KBM-7 (cell line): Measurements from ENCODE around the gene VSIG2.

ENCODE experiments used
- DNase-seq: peaks from one replicate; pipeline ENCODE4 v3.0.0-alpha.2; 2015
- in situ Hi-C: fragments of 300-500 bp; cut with MboI; formaldehyde crosslinking; loops from 2 replicates; pipeline ENCODE4 v1.14.3; 2020; ENCODE audit warnings: low sequenced_read_pairs, low pct_unique_long_range_greater_than_20kb, mixed read lengths

The VSIG2 gene

DNA sequence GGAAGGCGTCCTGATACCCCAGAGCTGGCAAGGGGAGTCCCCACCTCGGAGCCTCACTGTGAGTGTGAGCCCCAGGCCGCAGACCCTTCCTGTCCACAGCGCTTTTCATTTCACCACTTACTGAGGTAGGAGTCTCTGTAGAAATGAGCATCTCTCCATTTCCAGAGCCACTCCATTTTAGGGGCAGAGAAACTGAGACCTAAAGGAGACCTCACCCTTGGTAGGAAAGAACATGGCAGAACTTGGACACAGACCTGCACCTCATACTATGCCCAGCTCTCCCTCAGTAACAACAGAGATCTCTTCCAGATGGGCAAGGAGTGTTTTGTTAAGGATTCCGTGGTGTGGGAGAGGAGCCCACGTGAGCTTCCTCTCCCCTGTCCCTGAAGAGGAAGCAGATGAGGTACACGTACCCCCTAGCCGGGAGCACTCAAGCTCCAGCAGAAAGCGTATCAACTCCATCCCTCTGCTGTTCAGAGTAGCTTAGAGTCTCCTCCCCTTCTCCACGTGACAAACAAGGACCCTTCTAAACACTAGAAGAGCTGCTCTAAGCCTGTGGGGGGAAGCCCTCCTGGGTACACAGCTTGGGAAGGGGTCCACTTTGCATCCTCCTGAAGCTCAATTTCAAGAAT lies 532 bp upstream of the VSIG2 start:
- no peak for DNase-seq
- in situ Hi-C loops = no loop called here

DNA sequence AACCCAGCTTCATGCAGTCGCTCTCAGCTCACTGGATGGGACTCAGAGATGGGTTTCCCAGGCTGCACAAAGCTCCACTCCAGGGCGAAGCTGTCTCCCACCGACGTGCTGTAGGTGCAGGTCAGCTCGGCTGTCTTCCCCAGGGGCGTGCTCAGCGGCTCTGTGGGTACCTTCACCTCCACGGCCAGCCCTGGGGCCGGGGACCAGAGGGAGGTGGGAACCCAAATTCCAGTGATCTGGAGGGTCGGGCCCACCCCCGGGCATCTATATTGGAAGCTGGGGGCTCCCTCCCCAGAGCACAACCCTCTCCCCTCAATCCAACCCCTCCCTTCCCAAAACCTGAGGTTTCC lies 689 bp downstream of the VSIG2 start:
- no peak for DNase-seq
- in situ Hi-C loops = no loop called here

DNA sequence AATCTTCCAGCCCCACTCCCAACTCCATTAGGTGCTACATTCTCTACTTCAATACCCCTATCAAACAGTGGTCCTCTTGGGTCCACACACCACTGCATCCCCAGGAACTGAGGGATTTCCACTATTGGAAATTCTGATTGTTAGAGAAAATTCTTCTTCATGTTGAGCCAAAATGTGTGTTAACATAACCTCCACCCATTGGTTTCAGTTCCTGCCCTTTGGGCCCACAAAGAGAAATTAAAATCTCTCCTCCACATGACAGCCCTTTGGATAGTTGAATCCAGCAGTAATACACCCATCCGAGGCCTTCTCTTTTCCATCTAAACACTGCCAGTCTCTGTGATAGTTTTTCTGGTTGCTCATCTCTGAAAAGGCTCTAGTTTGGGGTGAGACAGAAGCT lies 2.1 kb downstream of the VSIG2 start:
- DNase-seq = no peak
- in situ Hi-C loops = no loop called here

DNA sequence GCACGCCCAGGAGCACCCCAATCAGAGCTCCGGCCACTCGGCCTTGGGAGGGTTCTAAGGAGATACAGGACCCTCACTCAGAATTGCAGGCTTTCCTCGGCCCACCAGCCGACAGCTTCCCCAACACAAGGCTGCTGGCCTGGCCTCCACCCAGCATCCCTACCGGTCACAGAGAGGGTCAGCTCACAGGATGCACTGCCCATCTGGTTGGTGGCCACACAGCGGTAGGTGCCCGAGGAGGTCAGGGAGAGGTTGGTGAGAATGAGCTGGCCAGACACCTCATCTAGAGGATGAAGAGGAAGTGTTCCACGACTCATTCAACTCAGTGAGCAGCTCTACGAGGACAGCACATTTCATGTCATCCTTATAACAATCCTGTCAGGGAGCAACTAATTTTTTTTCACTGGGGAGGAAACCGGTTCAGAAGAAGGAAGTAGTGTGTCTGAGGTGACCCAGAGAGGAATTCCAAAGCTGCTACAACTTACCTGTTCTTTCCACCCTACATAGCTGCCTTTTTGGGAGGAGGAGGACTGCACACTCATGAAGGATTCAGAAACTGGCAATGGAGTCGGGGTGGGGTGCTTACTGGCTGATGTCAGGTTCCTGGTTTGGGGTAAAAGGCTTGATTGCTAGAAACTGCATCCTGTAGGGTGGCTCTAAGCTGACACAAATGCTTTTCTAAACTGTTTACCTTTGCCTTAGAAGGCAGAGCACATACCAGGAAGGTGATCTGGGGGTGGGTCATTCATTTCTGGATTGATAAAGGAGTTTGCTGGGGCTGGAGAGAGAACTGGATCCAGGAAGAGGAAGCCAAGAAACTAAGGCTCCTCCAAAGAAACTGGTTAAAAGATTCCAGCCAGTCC lies 3.3 kb downstream of the VSIG2 start:
- no peak for DNase-seq
- in situ Hi-C loops = no loop called here

DNA sequence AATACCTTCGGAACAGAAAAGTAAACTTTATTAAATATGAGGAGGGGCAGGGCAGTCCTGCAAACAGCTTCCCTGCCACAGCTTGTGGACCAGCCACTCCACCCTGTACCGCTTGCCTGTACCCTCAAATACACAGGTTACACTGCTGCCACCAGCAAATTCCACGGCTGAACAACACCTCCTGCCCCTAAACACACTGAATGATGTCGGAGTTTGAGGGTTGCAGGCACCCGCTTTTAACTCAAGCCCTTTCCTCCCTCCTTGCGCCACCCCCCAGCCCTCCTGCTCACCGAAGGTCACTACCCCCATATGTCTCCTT lies 4.0 kb downstream of the VSIG2 start:
- in situ Hi-C loops = no loop called here
- no peak for DNase-seq

DNA sequence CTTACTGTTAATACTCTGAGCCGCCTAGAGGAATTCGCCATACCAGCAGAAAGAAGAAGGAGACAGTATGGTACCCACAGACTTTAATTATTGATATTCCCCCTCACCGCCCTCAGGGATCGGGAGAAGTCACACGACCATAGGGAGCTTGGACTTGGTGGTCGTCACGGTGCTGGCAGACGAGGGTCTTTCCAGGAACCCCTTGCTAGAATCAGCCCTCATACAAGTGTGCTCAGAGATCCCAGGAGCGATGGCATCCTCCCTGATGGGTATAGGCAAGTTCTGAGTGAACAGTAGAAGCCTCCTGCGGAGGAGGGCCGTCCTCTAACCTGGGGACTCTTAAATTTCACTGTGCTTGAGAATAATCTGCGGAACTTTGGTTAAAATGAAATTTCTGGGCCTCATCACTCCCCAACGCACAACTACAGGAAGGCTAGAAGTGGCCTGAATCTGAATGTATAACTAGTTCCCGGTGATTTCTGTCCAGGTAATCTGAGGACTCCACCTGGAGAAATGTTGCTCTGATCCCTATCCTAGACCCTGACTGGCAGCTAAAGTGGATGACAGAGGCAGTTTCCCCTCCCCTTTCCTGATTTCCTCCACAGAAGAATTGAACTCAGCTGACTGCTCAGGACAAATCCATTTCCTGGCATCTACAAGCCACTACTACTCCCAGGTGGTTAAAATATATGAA lies 4.5 kb downstream of the VSIG2 start:
- no peak for DNase-seq
- in situ Hi-C loops = no loop called here

DNA sequence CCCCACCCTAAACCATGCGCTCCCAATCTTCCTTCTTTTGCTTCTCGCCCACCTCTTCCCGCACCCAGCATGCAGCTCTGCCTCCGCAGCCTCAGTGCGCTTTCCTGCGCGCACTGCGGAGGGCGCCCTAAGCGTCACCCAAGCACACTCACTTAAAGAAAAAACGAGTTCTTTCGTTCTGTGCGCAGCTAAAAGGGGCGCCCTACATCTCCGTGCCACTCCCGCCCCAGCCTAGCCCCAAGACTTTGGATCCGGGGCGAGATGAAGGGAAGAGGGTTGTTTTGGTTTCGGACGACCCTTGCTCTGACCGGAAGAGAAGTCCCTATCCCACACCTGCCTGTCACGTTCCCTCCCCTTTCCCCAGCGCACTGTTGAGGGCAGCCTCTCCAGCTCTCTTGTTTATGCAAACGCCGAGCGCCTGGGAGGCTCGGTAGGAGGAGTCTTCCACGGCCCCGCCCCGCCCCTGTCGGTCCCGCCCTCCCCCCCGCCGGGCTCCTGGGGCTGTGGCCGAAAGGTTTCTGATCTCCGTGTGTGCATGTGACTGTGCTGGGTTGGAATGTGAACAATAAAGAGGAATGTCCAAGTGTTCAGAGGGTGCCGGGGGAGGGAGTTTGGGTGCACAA lies 5.3 kb downstream of the VSIG2 start:
- in situ Hi-C loops = no loop called here
- DNase-seq = no peak

DNA sequence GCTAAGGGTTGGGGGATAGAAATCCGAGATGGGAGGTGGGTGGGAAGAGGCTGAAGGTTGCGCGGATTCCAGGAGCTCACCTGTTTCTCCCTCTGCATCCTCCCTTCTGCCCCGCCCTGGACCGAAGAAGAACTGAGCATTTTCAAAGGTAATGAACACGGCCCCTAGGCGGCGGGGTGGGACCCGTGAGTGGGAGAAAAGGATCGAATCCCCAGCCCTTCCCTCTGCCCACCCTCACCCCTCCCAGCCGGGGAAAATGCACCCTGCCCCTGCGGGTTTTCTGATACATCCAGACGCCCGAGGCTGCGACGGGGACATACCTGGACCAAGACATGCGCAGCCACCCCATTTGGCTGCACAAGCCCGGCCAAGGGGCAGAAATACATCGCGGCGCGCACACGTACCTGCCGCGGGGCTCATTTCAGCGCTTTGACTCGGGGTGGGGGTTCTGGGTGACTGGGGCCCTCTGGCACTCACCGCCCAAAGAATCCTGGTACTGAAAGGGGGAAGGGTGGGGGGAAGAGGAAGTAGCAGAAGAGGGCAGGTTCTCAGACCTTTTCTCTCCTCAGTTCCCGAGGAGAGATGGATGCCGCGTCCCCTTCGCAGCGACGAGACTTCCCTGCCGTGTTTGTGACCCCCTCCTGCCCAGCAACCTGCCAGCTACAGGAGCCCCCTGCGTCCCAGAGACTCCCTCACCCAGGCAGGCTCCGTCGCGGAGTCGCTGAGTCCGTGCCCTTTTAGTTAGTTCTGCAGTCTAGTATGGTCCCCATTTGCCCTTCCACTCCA lies 6.0 kb downstream of the VSIG2 start:
- DNase-seq = no peak
- in situ Hi-C loops = no loop called here

DNA sequence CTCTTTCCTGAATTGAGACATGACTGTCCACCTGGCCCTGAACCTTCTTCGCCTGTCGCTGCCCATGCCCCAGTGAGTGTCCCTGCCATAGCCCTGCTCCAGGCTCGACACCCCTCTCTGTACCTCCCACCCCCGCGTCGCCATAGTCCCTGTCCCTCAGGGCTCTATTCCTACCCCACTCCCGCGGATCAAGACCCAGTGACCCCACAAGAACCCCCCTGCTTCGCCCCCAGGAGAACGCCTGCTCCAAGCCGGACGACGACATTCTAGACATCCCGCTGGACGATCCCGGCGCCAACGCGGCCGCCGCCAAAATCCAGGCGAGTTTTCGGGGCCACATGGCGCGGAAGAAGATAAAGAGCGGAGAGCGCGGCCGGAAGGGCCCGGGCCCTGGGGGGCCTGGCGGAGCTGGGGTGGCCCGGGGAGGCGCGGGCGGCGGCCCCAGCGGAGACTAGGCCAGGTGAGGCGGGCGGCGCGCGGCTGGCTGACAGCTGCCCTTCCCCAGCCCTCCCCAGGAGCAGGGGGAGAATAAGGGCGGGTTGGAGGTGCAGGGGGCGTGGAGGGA lies 6.7 kb downstream of the VSIG2 start:
- DNase-seq = no peak
- in situ Hi-C loops = no loop called here

DNA sequence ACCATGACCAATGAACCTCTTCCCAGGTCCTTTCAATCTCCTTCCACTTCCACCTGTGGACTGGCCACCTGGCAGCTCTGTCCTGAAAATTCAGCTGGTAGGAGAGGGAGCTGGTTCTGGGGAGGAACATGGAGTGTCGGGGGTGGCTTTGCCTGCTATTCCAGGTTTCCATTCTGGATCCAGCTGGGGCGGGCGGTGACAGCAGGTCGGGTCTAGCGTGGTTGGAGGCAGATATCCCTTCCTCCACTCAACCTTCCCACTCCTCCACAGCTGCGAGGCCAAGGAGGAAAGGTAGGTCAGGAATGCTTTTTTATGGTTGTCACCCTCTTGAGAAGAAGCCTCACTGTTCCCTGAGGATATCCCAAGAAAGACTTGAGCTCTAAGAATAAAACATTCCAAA lies 9.0 kb downstream of the VSIG2 start:
- in situ Hi-C loops = no loop called here
- no peak for DNase-seq

DNA sequence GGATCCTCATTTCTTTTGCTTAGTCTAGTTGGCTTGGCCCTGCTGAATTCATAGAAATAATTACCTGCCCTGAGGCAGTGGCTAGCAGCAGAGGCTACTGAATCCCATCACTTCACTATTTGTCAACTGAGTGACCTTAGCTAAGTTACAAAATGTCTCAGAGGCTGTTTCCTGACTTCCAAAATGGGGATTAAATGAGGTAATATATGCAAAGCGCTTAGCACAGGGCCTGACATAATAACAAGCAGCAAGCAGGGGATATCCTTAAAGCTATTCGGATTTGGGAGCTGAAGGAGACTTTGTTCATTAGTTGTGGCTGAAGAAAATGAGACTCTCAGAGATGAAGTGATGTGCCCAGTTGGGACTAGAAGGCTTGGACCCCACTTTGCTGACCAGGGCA lies 9.5 kb downstream of the VSIG2 start:
- DNase-seq = no peak
- in situ Hi-C loops = no loop called here

DNA sequence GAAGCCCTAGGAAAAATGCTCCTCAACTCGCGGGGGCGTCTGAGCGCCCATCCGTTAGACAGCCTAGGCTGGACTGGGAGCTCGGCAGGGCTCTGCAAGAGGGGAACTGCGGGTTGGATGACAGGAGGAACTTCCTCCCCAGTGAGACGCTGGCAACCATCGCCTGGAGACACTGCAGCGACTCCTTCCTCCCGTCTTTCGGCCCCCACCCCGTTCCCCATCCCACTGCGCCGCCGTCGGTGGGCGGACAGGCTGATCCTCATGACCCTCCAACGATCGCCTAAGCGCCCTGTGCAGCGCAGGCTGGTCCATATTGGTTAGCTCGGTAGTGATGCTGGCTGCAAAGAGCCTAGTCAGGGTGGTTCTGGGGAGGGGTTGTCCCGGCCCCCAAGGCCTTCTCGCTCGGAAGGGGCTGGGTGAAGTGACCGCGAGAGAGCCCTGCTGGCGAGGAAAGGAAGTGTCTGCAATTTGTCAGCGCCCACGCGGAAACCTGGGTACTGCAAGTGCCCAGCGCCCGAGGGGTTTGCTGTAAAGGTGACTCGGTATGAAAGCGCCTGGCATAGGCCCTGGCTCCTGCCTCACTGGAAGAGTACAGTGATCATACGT lies 11.7 kb downstream of the VSIG2 start:
- peak; percentile 43 for DNase-seq
- in situ Hi-C loops = no loop called here

DNA sequence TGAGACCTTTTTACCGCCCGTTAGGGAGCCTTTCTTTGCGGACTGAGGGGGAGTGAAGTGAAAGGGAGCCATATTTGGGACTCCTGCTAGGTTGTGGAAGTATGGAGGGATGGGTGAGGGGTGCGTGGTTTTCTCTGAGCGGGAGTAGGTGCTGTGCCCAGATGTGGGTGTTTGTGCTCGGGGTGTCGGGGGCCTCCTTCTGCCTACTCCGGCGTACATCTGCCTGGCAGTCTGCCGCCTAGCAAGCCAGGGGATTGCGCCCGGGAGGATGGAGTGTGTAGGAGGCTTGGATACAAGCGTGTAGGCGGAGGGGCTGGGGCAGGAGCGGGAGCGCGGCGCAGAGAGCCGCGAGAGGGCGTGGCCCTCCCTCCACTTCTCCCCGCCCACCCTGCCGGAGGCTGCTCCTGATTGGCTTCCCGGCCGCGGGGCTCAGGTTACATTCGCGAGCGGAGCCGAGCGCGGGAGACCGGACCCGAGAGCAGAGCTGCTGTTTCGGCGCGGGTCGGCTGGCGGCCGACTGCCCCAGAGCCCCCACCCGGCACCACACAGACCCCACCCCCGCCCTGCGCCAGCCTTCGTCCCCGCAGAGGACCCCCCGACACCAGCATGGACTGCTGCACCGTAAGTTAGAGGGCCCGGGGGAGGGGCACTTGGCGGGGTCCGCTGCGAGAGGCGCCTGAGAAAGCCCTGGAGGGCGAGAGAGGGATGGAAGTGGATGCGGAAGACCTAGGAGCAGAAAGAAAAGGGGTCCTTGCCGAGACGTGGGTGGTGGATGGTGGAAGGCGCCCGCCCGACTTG lies 12.4 kb downstream of the VSIG2 start, which contains the start of gene NRGN:
TSS of gene NRGN (plus strand) at position 464 of the 798 bp plus-strand sequence. CDS start at position 607, 143 bp downstream.
- peak; percentile 91 for DNase-seq
- in situ Hi-C loops = no loop called here

DNA sequence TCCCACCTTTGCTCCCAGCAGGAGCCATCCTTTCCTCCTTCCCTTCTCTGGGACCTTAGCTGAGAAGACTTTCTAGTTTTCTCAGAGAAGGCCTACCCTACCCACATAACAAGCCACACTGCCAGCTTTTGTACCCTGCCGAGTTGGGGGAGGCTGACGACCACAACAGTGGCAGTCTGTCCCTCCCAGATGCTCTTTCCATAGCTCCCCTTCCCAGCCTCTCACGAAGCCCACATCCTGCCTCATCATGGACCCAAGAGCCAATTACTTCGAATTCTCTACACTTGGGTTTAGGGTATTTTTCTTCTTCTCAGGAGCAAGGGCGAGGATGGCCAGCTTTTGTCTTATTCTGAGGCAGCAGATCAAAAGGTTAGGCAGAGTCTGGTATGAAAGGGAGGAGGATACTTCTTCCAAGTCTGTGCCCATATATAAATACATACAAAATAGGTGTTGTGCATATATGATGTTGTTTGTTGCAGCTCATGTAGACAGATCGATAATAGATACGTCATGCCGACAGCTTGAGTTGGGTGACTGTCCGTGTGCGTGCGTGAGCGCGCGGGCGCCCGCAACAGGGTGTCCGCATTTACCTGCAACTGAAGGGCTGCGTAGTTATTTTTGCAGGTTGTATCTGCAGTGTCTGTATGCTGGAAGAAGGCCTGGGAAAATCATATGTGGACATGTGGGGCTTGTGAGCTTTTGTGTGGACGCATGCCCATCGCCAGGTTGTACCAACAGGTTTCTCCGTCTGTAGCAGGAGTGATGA lies 13.2 kb downstream of the VSIG2 start:
- in situ Hi-C loops = no loop called here
- DNase-seq = no peak

DNA sequence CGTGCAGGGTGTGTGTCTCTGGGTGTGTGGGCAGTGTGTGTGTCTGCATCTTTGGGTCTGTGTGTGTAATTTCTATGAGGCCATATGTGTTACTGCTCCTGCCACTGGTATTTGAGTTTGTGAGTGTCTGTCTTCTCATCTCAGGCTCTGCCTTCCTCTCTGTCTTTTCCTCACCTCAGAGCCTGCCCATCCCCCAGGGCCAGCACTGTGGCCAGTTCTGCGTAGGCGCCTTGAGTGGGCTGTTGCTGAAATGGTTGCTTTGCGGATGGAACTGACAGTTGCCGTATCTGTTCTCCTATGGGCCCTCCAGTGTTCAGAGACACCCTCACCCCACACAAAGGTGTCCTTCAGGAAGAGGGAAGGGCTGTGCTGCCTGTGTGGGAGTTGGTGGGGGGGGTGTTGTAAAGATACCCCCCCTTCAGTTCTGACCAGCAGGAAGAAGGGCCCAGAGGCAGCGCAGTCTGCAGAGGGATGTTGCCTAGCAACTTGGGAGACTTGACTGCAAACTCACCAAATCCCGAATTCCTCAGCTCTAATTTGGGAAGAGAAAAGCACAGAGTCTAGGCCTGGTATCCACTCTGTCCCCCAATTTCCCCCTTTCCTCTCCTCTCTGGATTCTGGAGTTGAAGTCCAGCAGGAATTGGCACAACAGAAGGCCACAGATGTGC lies 14.3 kb downstream of the VSIG2 start:
- DNase-seq = no peak
- in situ Hi-C loops = no loop called here

DNA sequence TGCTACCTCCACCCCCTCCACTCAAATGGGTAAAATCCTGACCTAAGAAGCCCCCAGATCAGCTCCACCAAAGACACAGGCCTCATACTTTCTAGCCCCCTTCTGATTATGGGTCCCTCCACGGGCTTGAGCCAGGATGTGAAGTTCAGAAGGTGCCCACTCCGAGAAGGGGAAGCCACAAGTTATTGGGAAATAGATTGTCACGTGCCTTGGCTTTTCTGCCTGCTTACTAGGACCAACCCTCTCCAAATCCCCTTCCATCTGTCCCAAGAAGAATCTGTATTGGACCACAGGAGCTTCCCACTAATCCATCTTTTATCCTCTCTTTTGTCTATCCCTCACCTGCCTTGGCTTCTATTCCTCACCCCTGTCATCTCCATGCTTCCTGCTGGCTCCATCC lies 15.3 kb downstream of the VSIG2 start:
- in situ Hi-C loops = no loop called here
- DNase-seq = peak; percentile 32

DNA sequence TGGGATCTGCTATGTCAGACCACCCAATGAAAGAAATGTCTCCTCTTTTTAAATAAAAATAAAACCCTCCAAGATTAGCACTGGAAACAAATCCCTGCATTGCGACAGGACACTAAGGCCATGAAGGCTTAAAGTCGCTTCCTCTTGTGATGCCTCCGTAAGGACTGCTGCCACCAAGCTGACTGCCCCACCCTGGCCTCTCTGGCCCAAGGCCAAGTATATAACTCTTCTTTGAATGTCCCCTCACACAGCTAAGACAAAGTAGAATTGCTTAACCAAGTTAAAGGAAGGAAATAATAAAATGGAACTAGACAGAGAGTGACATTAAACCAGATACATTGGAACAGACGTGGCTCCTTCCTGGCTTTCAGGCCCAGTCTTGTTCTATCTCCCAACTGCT lies 19.8 kb downstream of the VSIG2 start:
- peak; percentile 29 for DNase-seq
- in situ Hi-C loops = no loop called here
